ENCODE results near the gene PNPLA7. TPM values are rescaled to one million over a fixed set of nuclear protein-coding genes. Genes with fewer than 3 reads are reported as not detected.

The PNPLA7 gene
- total and polyA plus RNA-seq, 4 donors = 0.75 to 6.5 (median 2.1) TPM

DNA sequence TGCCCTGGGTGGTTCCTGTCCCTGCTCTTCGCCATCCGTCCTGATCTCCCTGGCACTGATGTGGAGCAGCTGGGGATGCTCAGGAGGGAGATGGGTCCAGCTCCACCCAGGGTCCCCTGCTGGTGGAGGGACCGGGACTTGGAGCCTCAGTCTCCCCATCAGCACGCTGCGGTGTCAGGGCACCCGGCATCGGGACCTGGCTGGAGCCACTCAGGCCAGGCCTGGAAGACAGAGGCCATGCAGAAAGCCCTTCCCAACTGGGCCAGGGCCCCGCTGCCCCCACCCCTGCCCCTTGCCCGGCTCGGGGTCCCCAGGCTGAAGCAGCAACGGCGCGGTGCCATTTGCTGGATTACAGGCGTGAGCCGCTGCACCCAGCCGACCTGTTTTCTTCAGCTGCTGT, 50.8 kb downstream of the PNPLA7 start:
- no peaks in the 10 kb centered on the region for H3K4me1 ChIP-seq (ENCODE audit: control insufficient read depth in 4 of 4, insufficient read depth in 4 of 4, low read length in 3 of 4)
- H3K36me3 ChIP-seq (ENCODE audit: control insufficient read depth in 4 of 4, insufficient read depth in 3 of 4, low read depth in 1 of 4, low read length in 3 of 4) = peaks cover 0 to 29% (median 2%) of the 10 kb centered on the region in 4 donors
- WGBS = 96% methylated on average over 16 of the region's 16 CpGs
- no peaks in the 10 kb centered on the region for H3K9me3 ChIP-seq (ENCODE audit: control insufficient read depth in 4 of 4, low read length in 3 of 4)
- no peak overlapping the region for H3K4me3 ChIP-seq (ENCODE audit: low read depth in 1 of 3, low read length in 3 of 3)
- TF ChIP-seq, protein P1, sequence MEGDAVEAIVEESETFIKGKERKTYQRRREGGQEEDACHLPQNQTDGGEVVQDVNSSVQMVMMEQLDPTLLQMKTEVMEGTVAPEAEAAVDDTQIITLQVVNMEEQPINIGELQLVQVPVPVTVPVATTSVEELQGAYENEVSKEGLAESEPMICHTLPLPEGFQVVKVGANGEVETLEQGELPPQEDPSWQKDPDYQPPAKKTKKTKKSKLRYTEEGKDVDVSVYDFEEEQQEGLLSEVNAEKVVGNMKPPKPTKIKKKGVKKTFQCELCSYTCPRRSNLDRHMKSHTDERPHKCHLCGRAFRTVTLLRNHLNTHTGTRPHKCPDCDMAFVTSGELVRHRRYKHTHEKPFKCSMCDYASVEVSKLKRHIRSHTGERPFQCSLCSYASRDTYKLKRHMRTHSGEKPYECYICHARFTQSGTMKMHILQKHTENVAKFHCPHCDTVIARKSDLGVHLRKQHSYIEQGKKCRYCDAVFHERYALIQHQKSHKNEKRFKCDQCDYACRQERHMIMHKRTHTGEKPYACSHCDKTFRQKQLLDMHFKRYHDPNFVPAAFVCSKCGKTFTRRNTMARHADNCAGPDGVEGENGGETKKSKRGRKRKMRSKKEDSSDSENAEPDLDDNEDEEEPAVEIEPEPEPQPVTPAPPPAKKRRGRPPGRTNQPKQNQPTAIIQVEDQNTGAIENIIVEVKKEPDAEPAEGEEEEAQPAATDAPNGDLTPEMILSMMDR (IDR thresholded peaks at IDR 0.05; ENCODE audit: low read depth, low read length, missing input control) = no peak
- no peak for TF ChIP-seq FOXA2 (IDR thresholded peaks at IDR 0.05)
- DNase-seq (ENCODE audit: low spot score) = no peak
- no peaks in the 10 kb centered on the region for H3K27me3 ChIP-seq (ENCODE audit: control insufficient read depth in 4 of 4, insufficient read depth in 4 of 4, low read length in 3 of 4)
- H3K27ac ChIP-seq (ENCODE audit: low read depth in 1 of 2, low read length in 2 of 2) = no peak overlapping the region
- H3K9ac ChIP-seq (ENCODE audit: low read depth in 1 of 2, low read length in 2 of 2) = no peak overlapping the region

DNA sequence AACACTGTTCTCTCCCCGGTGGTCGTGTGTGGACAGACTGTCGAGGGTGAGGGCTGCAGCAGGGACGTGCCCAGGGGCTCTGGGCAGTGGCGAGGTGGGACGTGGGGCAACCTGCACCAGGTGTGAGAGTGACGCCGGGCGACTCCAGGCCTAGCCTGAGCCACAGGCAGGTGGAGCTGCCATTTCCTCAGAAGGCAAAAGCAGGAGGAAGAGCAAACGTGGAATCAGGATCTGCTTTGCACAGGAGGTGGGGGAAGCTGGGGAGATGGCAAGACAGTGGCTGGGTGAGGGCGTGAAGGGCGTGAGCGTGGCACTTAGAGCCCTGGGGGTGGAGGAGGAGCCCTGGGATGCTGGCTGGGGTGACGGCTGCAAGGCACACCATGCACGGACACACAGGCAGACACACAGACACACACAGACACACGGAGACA, 51.5 kb downstream of the PNPLA7 start:
- no peak for DNase-seq (ENCODE audit: low spot score)
- no peak overlapping the region for H3K4me3 ChIP-seq (ENCODE audit: low read depth in 1 of 3, low read length in 3 of 3)
- H3K27ac ChIP-seq (ENCODE audit: low read depth in 1 of 2, low read length in 2 of 2) = no peak overlapping the region
- 93% methylated on average over 16 of the region's 16 CpGs for WGBS
- H3K9ac ChIP-seq (ENCODE audit: low read depth in 1 of 2, low read length in 2 of 2) = no peak overlapping the region
- H3K27me3 ChIP-seq (ENCODE audit: control insufficient read depth in 4 of 4, insufficient read depth in 4 of 4, low read length in 3 of 4) = no peaks in the 10 kb centered on the region
- H3K36me3 ChIP-seq (ENCODE audit: control insufficient read depth in 4 of 4, insufficient read depth in 3 of 4, low read depth in 1 of 4, low read length in 3 of 4) = peaks cover 0 to 29% (median 2%) of the 10 kb centered on the region in 4 donors
- TF ChIP-seq FOXA2 (IDR thresholded peaks at IDR 0.05) (no peak), SP1 (IDR thresholded peaks at IDR 0.05) (no peak), EGR1 (IDR thresholded peaks at IDR 0.05; ENCODE audit: low read depth in 2 of 2) (no peak), GABPA (IDR thresholded peaks at IDR 0.05 in 1 of 2, conservative IDR thresholded peaks at IDR 0.05 in 1 of 2) (no peak), RXRA (IDR thresholded peaks at IDR 0.05) (no peak), RAD21 (IDR thresholded peaks at IDR 0.05) (no peak), YY1 (IDR thresholded peaks at IDR 0.05) (no peak), HNF4A (conservative IDR thresholded peaks at IDR 0.05) (no peak), TAF1 (conservative IDR thresholded peaks at IDR 0.05) (no peak), JUND (IDR thresholded peaks at IDR 0.05) (no peak), HNF4G (IDR thresholded peaks at IDR 0.05) (no peak), FOXA1 (IDR thresholded peaks at IDR 0.05) (no peak)
- TF ChIP-seq, protein P2, sequence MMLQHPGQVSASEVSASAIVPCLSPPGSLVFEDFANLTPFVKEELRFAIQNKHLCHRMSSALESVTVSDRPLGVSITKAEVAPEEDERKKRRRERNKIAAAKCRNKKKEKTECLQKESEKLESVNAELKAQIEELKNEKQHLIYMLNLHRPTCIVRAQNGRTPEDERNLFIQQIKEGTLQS (IDR thresholded peaks at IDR 0.05) = no peak
- TF ChIP-seq, protein P3, sequence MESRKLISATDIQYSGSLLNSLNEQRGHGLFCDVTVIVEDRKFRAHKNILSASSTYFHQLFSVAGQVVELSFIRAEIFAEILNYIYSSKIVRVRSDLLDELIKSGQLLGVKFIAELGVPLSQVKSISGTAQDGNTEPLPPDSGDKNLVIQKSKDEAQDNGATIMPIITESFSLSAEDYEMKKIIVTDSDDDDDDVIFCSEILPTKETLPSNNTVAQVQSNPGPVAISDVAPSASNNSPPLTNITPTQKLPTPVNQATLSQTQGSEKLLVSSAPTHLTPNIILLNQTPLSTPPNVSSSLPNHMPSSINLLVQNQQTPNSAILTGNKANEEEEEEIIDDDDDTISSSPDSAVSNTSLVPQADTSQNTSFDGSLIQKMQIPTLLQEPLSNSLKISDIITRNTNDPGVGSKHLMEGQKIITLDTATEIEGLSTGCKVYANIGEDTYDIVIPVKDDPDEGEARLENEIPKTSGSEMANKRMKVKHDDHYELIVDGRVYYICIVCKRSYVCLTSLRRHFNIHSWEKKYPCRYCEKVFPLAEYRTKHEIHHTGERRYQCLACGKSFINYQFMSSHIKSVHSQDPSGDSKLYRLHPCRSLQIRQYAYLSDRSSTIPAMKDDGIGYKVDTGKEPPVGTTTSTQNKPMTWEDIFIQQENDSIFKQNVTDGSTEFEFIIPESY (IDR thresholded peaks at IDR 0.05) = no peak
- TF ChIP-seq, protein P1 (IDR thresholded peaks at IDR 0.05; ENCODE audit: low read depth, low read length, missing input control) = no peak
- TF ChIP-seq, protein P4, sequence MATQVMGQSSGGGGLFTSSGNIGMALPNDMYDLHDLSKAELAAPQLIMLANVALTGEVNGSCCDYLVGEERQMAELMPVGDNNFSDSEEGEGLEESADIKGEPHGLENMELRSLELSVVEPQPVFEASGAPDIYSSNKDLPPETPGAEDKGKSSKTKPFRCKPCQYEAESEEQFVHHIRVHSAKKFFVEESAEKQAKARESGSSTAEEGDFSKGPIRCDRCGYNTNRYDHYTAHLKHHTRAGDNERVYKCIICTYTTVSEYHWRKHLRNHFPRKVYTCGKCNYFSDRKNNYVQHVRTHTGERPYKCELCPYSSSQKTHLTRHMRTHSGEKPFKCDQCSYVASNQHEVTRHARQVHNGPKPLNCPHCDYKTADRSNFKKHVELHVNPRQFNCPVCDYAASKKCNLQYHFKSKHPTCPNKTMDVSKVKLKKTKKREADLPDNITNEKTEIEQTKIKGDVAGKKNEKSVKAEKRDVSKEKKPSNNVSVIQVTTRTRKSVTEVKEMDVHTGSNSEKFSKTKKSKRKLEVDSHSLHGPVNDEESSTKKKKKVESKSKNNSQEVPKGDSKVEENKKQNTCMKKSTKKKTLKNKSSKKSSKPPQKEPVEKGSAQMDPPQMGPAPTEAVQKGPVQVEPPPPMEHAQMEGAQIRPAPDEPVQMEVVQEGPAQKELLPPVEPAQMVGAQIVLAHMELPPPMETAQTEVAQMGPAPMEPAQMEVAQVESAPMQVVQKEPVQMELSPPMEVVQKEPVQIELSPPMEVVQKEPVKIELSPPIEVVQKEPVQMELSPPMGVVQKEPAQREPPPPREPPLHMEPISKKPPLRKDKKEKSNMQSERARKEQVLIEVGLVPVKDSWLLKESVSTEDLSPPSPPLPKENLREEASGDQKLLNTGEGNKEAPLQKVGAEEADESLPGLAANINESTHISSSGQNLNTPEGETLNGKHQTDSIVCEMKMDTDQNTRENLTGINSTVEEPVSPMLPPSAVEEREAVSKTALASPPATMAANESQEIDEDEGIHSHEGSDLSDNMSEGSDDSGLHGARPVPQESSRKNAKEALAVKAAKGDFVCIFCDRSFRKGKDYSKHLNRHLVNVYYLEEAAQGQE (IDR thresholded peaks at IDR 0.05) = no peak
- TF ChIP-seq, protein P5, sequence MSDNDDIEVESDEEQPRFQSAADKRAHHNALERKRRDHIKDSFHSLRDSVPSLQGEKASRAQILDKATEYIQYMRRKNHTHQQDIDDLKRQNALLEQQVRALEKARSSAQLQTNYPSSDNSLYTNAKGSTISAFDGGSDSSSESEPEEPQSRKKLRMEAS (IDR thresholded peaks at IDR 0.05) = no peak
- no peaks in the 10 kb centered on the region for H3K9me3 ChIP-seq (ENCODE audit: control insufficient read depth in 4 of 4, low read length in 3 of 4)
- no peaks in the 10 kb centered on the region for H3K4me1 ChIP-seq (ENCODE audit: control insufficient read depth in 4 of 4, insufficient read depth in 4 of 4, low read length in 3 of 4)
